Ramos (cell line): ENCODE measurements around the gene EIF1AD.

Experiments
- in situ Hi-C: fragments of 300-500 bp; cut with MboI; formaldehyde crosslinking; loops from one replicate; pipeline ENCODE4 v1.14.3; 2022; ENCODE audit warnings: low sequenced_read_pairs; ENCODE audit not compliant: unreplicated experiment

The EIF1AD gene

DNA sequence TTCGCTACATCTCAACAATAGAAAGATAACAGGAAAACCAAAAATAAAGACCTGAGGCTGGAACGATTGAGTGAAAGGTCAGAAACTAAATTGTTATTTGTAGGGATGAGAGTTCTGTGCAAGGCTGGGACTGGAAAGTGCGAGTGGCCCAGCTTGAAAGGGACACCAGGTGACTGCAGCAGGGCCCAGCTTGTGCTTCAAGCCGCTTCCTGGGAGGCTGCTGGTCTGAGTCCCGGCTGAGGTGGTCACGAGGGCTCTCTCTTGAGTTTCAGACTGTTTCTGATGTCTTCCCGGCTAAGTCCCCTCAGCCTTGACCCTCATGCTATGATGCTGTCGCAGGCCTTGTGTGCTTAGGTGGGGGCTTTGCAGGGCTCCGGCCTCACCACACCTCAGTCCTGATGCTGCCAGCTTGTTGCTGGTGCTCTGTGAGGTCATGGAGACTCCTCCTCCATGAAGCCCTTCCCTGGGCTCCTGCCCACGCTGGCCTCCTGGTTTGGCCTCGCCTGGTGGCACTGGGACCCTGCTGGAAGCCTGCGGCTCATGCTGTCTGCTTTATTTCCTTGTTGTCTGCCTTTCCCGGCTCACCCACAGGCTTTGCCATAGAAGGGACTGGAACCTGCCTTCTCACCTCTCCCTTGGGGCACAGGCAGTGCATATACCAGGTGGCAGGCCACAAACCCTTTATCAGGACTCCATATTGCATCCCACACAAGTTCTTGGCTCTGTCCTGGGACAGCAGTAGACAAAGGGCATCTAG is 4.4 kb upstream of the EIF1AD start:
- in situ Hi-C loops: no loop called here

DNA sequence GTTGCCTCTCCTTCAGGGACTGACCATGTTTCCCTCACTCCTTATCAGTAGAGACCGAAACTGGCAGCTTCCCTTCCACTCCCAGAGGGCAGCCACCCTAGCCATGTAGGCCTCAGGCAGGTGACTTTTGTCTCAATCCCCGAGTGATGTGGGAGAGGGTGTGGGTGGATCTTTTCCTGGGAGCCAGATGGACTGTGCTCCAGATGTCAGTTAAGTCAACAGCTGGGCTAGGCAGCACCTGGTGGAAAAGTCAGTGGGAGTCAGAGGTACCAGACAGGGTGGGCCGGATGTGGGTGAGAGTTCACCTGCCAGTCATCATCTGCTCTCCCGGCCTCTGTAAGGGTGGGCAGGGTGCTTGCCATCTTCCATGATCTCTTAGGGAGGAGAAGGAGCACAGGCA is 2.2 kb upstream of the EIF1AD start:
- in situ Hi-C loops: no loop called here

DNA sequence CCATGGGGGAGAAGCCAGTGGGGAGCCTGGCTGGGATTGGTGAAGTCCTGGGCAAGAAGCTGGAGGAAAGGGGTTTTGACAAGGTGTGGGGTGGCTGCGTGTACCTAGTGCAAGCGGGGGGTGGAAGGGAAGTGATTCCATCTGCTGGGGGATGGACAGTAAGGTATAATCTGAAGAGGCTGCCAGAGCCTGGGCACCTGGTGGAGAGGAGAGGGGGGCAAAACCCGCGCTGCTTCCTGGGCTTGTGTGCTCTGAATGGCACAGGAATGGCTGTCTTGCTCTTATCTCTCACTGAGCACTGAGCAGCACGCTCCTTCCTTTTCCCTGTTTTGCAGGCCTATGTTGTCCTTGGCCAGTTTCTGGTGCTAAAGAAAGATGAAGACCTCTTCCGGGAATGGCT is 1.3 kb upstream of the EIF1AD start:
- in situ Hi-C loops: no loop called here

DNA sequence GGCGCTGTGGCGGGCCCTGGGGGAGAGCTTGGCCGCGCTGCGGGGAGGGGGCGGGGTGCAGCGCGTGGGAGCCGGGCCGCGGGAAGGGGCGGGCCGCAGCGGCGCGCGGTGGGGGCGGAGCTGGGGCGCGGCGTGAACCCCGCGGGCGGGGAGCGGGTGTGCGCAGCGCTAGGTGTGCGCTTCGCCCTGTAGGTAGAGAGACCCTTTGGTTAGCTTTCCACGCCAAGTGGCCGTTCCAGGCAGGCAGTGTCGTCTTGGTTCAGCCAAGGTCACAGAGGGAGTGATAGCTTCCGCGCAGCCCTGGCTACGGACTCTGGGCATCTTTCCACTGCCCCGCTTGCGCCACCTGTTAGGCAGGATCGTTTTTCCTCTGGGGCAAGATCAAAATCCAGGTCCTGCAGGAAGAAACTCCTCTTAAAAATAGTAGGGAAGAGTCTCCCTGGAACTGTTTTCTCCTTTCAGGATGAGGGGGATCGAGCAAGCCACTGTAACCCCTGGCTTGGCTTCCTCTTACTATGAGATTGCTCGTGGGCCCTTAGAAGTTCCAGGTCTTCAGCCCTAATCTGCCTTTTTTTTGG is 780 bp upstream of the EIF1AD start:
- in situ Hi-C loops: no loop called here

DNA sequence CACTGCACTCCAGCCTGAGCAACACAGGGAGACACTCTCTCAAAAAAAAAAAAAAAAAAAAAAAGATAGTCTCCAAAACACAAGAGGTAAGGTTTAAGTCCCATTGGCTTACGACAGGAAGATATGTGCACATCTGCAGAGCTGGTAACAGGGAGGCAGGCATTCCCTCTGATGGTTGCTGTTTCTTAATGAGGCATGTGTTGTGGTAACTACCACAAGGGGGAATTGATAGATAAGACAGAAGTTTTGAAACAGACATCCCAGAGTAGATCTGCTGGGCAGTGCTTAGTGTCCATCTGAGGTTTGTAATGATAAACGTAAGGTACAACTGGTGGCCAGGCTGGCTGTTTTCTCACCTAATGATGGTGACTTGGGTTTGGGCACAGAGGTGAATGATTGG is 4.7 kb downstream of the EIF1AD start:
- in situ Hi-C loops: no loop called here

DNA sequence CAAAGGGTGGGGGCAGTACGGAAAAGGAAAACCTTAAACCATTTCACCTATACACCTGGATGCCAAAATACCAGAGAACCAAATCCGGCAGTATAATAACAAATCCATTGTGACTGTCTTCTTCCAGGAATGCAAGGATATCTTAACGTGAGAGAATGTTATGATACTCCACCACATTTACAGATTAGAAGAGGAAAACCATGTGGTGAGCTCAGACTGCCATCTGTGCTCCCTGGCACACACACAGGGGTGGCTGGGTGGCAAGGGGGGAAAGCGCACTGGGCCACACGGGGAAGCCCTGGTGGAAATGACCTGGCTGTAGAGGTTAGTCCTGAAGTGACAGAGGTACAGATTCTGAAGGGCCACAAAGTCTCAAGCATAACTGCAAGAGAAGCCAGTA is 9.9 kb downstream of the EIF1AD start:
- in situ Hi-C loops: no loop called here

DNA sequence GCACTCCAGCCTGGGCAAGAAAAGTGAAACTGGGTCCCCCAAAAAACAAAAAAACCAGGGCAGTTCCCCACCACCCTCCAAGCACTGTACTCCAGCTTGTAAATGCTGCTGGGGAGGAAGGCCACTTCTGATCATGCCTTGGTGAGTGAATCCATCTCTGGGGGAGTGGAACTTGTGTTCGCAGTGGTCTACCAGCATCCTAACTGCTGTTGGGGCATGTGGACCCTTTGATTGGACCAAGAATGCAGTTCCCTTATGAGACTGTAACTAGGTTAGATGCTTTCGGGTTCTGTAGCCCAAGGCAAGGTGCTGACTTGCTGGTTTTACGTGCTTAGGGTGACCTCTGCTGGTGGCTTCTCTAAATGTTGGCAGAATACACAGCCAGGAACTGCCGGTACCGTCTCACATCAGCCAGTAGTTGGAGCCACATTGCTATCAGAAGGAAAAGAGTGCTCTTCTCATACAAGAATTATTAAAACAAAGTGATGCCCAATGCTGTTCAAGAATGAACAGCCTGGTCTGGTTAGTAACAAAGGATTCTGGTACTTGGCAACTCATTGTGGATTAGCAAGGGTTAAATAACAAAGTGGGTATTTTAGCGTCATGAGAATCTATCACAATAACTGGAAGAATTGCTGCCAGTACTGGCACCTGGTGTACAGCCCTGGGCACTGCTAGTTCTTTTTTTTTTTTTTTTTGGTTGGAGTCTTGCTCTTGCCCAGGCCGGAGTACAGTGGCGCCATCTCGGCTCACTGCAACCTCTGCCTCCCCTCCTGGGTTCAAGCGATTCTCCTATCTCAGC is 13.0 kb downstream of the EIF1AD start:
- in situ Hi-C loops: loop anchor here (5.0 kb wide), 2 partner anchors 107 to 272 kb away; no protein-coding TSS in a partner anchor

DNA sequence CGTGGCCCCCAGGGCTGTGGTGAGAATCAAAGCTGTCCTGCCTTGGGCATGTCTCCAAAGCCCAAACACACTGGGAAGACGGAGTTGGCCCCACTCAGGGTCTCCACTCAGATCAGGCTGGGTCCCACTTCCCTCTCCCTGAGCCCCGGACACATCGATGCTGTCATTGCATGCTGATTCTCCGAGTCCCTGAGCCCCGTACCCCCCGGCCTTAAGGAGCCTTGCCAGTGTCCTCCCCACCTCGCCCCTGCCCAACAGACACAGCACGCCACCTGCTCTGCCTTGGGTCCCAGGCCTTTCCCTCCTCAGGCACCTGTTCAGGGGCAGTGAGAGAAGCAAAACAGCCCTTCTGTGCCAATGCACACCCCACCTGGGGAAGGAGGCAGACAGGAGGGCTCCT is 14.6 kb downstream of the EIF1AD start:
- in situ Hi-C loops: loop anchor here (5.0 kb wide), 2 partner anchors 105 to 270 kb away; no protein-coding TSS in a partner anchor

DNA sequence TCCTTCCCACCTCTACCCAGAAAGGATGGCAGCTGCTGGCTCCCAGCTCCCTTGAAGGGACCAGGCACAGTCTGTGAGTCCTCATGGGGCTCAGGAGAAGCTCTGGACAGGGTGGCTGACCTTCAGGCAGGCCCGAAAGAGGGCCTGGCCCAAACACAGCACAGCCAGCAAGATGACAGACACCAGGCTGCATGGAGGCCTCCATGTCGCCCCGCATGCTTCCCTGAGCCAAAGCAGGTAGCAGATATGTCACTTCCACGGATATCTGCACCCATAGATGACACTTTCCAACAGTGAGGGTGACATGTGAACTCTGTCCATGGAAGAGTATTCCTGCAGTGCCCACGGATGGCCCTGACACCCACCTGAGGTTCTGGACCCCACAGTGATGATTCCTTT is 18.4 kb downstream of the EIF1AD start:
- in situ Hi-C loops: no loop called here

DNA sequence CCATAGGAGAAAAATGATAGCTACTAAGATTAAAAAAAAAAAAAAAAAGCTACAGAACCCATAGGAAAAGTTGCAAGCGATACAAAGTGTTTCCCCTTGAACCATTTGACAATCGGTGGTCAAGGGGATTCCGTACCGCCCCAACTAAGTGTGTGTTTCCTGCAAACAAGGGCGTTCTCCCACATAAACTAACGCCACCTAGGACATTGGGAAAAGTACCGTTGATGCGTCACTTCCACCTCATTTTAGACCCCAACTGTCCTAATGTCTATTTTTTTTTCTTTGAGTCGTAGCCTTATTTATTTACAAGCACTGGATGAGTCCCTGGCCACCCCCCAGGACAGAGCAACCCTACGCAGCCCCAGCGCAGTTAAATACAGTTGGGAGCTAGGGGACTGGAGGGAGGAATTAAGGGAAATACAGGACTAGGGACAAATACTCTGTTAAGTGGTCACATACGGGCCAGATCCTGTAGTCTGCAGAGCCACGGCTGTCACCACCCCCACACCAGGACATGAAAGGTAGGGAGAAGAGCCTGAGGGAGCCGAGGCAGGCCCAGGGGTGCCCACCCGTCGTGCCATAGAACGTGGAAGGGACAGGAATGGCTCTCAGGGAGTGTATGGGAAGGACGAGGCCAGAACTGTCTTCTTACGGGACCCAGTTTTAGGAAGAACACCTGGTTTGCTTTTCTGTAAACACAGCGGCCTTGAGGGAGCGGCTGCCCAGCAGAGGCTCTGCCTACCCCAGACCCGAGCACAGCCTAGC is 19.0 kb downstream of the EIF1AD start:
- in situ Hi-C loops: no loop called here

DNA sequence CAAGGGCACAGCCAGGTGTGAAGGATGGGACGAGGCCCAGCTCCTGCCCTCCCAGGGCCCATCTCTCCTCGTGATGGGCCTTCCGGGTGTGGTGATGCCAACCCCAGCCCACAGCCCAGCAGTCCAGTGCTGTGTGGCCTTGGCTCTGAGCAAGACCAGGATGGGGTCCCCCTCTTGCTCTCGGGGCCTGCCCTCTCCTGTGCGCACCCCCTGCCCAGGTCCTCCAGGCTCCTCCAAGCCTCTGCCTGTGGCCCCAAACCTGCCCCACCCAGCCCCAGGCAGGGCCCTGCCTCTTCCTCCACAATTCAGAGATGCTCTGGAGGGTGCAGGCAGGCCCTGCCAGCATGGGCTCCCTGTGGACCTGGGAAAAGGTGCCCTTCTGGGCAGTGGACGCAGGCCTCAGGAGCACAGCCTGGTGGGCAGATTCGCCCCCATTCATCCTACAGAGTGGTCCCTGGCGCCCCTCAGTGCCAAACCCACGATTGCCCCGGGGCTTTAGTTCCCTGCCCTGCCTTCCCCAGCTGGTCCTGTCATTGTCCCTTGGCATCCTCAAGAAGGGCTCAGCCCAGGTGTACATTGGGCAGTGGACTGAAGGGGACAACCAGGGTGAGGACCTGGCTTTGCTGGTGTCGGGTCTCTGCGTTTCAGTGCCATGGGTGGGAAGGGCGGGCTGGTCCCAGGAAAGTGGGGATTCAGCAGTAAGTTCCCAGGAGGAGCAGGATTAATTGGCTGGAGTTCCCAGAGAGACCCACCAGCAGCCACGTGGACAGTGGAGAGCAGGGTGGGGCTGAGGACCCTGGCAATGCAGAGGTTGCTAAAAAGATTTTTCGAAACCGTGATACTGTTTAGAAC is 19.8 kb downstream of the EIF1AD start:
- in situ Hi-C loops: no loop called here

DNA sequence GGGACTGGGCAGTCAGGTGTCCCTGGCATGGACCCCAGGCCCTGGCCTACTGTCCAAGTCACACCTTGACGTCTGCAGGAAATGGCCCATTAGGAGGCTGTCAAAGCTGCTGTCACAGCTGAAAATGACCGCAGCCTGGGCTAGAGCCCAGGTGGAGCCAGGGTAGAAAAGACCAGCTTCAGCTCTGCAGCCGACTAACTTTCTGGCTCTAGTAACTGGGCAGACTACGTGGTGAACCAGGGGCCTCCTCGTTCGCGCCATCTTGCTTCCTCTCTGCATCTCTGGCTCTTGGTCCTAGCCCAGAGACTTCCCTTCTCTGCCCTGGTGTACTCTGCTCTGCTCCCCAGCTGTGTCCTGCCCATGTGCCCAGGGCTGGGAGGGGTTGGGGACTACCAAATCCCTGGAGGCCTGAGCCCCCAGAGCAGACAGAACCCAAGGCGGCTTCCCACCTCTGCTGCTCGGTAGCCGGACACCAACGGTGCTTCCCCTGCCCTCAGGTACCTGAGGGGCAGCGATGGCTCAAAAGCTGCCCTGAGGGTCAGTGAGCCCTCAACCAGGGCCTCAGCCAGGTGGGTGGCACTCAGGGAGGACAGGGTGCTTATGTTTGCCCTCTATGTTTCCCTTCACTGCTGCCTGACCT is 20.7 kb downstream of the EIF1AD start:
- in situ Hi-C loops: no loop called here

DNA sequence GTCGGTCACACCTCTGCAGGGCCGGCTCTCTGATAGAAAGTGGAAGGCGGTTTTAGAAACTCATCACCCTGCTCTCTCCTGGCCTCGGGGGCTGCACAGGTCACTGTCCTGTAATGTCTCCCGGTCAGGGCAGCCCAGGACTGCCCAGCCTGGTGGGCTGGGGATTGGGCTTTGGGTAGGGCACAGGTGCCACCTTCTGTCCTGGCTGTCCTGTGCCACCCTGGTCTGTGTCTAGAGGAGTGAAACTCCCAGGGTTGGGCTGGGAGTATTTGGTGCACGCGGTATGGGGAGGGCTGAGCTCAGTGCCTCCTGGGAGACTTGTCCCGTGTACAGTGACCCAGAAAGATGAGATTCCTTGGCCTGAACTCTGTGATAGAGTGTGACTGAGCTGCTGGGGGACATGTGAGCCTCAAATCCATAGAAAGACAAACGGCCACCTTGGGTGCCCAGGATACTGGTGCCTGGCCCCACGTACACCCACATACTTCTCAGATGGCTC is 22.6 kb downstream of the EIF1AD start:
- in situ Hi-C loops: no loop called here

DNA sequence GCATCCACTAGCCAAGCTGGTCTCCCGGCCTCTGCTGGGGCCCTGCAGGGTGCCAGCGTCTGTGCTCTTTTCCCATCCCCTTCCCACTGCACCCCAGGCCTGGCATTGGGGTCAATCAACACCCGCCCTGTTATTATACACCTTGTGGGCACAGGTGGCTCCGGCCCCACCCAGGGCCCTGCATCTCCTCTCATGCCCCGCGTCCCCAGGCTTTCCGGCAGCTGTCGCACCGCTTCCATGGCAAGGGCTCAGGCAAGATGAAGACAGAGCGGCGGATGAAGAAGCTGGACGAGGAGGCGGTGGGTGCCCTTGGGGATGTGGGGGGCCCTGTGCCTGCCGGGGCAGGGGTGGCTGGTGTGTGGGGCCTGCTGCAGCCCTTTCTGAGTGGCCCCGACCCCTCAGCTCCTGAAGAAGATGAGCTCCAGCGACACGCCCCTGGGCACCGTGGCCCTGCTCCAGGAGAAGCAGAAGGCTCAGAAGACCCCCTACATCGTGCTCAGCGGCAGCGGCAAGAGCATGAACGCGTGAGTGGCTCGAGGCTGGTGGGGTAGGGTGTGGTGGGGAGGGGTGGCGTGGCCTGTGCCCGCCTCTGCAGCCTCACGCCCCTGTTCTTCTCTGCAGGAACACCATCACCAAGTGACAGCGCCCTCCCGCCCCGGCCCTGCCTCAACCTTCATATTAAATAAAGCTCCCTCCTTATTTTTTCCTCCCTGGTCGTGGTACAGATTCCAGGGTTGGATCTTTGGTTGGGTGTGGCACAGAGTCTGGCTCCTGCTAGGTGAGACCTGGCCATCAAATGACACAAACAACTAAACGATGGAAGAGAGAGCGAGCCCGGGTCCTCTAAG is 23.3 kb downstream of the EIF1AD start:
- in situ Hi-C loops: no loop called here

DNA sequence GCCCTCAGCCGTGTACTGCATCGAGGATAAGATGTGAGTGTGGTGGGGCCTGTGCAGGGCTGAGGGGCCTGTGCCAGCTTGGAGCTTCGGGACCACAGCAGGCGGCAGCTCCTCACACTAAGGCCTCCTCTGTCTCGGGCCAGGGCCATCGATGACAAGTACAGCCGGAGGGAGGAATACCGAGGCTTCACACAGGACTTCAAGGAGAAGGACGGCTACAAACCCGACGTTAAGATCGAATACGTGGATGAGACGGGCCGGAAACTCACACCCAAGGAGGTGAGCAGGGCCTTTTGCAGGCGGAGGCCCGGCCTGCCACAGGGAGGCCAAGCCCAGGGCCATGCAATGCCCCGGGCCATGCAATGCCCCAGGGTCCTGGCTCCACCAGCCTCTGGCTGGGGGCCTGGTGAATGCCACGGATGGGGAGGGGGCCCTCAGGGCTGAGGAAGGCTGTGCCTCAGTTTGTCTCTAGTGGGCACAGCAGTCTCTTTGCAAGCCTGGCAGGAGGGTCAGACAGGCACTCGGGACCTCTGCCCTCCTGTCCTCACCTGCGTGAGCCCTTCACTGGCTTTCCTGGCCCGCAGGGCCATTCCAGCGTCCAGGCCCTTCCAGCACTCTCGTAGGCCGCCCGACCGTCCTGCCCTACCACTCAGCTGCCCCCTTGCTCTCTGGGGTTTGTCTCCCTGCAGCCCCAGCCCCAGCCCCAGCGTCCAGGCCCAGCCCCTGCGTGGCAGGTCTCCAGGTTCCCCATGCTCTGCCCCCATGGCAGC is 24.2 kb downstream of the EIF1AD start:
- in situ Hi-C loops: no loop called here

DNA sequence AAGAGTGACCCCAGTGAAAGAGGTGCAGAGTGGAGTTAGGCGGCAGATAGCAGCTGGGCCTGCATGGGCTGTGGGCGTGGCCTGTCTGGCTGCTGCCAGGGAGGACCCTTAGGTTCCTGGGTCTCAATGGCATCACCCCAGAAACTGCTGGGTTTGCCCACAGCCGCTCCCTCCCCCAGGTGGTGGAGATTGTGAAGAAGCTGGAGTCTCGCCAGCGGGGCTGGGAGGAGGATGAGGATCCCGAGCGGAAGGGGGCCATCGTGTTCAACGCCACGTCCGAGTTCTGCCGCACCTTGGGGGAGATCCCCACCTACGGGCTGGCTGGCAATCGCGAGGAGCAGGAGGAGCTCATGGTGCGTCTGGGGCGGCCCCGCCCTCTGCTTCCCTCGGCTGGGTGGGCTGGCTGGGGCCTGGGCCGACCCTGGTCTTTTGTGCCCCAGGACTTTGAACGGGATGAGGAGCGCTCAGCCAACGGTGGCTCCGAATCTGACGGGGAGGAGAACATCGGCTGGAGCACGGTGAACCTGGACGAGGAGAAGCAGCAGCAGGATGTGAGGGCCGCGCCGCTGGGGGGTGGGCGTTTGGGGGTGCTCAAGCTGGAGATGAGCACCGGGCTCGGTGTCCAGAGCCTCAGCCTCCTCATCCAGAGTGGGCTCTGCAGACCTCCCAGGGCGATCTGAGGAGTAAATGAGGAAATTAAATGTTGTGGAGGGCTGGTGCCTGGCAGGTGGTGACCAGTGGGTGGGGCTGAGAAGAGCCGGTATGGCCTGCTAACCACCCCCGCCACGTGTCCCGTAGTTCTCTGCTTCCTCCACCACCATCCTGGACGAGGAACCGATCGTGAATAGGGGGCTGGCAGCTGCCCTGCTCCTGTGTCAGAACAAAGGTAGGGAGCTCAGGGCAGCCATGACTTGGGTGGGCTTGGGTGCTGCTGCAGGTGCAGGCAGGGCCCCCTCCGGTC is 25.5 kb downstream of the EIF1AD start:
- in situ Hi-C loops: no loop called here
